Panc1 (cell line): ENCODE data around the gene CDC23.

Experiments
- POLR2AphosphoS5 ChIP-seq: IDR thresholded peaks from 2 replicates; pipeline ENCODE4 v1.6.1; 2012; ENCODE audit warnings: mild to moderate bottlenecking, low read depth, low read length, moderate library complexity
- SIN3A ChIP-seq: IDR thresholded peaks from 2 replicates; pipeline ENCODE4 v1.6.1; 2012; ENCODE audit warnings: low read depth, mild to moderate bottlenecking, low read length, moderate library complexity, borderline replicate concordance; ENCODE audit not compliant: insufficient read depth
- TF ChIP-seq, protein P1 (sequence below): fragments of 450-650 bp; IDR thresholded peaks from 2 replicates; pipeline ENCODE4 v1.5.1; 2017; ENCODE audit warnings: mild to moderate bottlenecking
- TF ChIP-seq, protein P2 (sequence below), 2 experiments: IDR thresholded peaks; 2 replicates each; pipeline ENCODE4 v1.6.1; 2011 to 2012; ENCODE audit warnings: low read depth in 2 of 2, control low read depth in 1 of 2, low read length in 1 of 2, mild to moderate bottlenecking in 1 of 2, moderate library complexity in 1 of 2; ENCODE audit not compliant: insufficient read depth in 1 of 2

DNA sequence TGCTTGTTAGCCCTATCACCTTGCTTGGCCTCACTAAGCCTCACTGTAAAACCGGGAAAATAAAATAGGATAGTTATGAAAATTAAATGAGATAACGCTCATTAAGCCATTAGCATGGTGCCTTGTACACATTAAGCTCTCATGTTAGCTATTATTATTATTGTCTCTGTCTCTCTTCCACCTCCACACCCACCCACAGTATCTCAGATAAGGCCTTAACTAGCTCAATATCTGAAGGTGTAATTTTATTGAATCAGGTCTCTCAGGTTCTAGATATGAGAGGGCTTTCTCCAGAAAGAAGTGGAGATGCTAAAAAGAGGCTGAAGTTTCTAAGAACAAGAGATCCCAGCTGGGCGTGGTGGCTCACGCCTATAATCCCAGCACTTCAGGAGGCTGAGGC lies 33.7 kb upstream of the CDC23 start:
- TF ChIP-seq, protein P1, sequence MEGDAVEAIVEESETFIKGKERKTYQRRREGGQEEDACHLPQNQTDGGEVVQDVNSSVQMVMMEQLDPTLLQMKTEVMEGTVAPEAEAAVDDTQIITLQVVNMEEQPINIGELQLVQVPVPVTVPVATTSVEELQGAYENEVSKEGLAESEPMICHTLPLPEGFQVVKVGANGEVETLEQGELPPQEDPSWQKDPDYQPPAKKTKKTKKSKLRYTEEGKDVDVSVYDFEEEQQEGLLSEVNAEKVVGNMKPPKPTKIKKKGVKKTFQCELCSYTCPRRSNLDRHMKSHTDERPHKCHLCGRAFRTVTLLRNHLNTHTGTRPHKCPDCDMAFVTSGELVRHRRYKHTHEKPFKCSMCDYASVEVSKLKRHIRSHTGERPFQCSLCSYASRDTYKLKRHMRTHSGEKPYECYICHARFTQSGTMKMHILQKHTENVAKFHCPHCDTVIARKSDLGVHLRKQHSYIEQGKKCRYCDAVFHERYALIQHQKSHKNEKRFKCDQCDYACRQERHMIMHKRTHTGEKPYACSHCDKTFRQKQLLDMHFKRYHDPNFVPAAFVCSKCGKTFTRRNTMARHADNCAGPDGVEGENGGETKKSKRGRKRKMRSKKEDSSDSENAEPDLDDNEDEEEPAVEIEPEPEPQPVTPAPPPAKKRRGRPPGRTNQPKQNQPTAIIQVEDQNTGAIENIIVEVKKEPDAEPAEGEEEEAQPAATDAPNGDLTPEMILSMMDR: no peak
- TF ChIP-seq, protein P2, sequence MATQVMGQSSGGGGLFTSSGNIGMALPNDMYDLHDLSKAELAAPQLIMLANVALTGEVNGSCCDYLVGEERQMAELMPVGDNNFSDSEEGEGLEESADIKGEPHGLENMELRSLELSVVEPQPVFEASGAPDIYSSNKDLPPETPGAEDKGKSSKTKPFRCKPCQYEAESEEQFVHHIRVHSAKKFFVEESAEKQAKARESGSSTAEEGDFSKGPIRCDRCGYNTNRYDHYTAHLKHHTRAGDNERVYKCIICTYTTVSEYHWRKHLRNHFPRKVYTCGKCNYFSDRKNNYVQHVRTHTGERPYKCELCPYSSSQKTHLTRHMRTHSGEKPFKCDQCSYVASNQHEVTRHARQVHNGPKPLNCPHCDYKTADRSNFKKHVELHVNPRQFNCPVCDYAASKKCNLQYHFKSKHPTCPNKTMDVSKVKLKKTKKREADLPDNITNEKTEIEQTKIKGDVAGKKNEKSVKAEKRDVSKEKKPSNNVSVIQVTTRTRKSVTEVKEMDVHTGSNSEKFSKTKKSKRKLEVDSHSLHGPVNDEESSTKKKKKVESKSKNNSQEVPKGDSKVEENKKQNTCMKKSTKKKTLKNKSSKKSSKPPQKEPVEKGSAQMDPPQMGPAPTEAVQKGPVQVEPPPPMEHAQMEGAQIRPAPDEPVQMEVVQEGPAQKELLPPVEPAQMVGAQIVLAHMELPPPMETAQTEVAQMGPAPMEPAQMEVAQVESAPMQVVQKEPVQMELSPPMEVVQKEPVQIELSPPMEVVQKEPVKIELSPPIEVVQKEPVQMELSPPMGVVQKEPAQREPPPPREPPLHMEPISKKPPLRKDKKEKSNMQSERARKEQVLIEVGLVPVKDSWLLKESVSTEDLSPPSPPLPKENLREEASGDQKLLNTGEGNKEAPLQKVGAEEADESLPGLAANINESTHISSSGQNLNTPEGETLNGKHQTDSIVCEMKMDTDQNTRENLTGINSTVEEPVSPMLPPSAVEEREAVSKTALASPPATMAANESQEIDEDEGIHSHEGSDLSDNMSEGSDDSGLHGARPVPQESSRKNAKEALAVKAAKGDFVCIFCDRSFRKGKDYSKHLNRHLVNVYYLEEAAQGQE (IDR thresholded peaks at IDR 0.05; ENCODE audit: insufficient read depth in 1 of 2, low read depth in 2 of 2, low read length in 1 of 2): no peak
- TF ChIP-seq POLR2AphosphoS5 (no peak), SIN3A (no peak)
